K562 (cell line): ENCODE measurements around the gene ZSWIM3. TPM values are rescaled to one million over a fixed set of nuclear protein-coding genes. Genes with fewer than 3 reads are reported as not detected.

ENCODE experiments used
- ATAC-seq: fragments of 200-7000 bp; cut with Tn5 transposase; 3 replicates; pipeline ENCODE4 v1.9.1; 2020; ENCODE audit warnings: moderate library complexity
- BruUV-seq: library from RNA; stranded (reverse); fragments of 400-500 nt; replicated peaks from 2 replicates; lab custom pipeline; 2021; lab: Mats Ljungman, UMichigan
- CTCF ChIA-PET: fragments of 300-600 bp; formaldehyde crosslinking; extraction: SDS; loops from one replicate; lab custom pipeline; 2021; ENCODE audit warnings: low intra/inter-chr PET ratio; lab: Yijun Ruan, JAX
- POLR2A ChIA-PET: fragments of 300-600, 350-650 bp; sonication (Branson Sonifier 250); formaldehyde crosslinking; extraction: SDS; loops from one replicate; lab custom pipeline; 2021; ENCODE audit warnings: antibody characterized with exemption, inconsistent platforms; lab: Yijun Ruan, JAX
- DNase-seq, 4 experiments: peaks; one replicate each; pipeline versions ENCODE4 v3.0.0 to v3.0.0-alpha.2; 2011 to 2018; ENCODE audit warnings: low spot score in 3 of 4, mixed read lengths in 3 of 4; ENCODE audit errors: extremely low read depth in 1 of 4
- FAIRE-seq: peaks from 2 replicates; lab custom pipeline; 2011; peaks lifted over from hg19 to GRCh38; lab: Jason Lieb, UNC
- H2AFZ ChIP-seq: 2 replicates; pipeline ENCODE4 v1.6.0; 2011; ENCODE audit warnings: low read depth, low read length, control low read depth, inconsistent platforms
- H3K27ac ChIP-seq: fragments of 200-600 bp; 3 replicates; pipeline ENCODE4 v1.8.0; 2011; ENCODE audit warnings: low read depth, mild to moderate bottlenecking, control low read depth, inconsistent platforms, low read length, moderate library complexity, mixed read lengths; ENCODE audit errors: extremely low read depth
- H3K27me3 ChIP-seq, 2 experiments: fragments of 300-600 bp in 1 of 2; 2 replicates in 1 of 2; 3 replicates in 1 of 2; pipeline versions ENCODE4 v1.6.0 to v1.8.0; 2011; ENCODE audit warnings: inconsistent platforms in 2 of 2, low read length in 2 of 2, mild to moderate bottlenecking in 1 of 2, mixed read lengths in 1 of 2, moderate library complexity in 1 of 2; ENCODE audit not compliant: control insufficient read depth in 2 of 2, insufficient read depth in 2 of 2
- H3K36me3 ChIP-seq: fragments of 300-600 bp; 3 replicates; pipeline ENCODE4 v1.8.0; 2011; ENCODE audit warnings: mild to moderate bottlenecking, low read length, inconsistent platforms; ENCODE audit not compliant: control insufficient read depth, insufficient read depth
- H3K4me1 ChIP-seq, 2 experiments: fragments of 200-600 bp in 1 of 2; replicated peaks in 1 of 2; 2 replicates in 1 of 2; 3 replicates in 1 of 2; pipeline versions ENCODE4 v1.5.1 to v1.8.0; 2011; ENCODE audit warnings: inconsistent platforms in 2 of 2, low read length in 2 of 2, mild to moderate bottlenecking in 1 of 2, mixed read lengths in 1 of 2, moderate library complexity in 1 of 2; ENCODE audit not compliant: control insufficient read depth in 2 of 2, insufficient read depth in 2 of 2
- H3K4me2 ChIP-seq: 2 replicates; pipeline ENCODE4 v1.6.1; 2011; ENCODE audit warnings: low read length, control low read depth, inconsistent platforms, mixed read lengths; ENCODE audit not compliant: insufficient read depth
- H3K4me3 ChIP-seq: fragments of 200-600 bp; sonication (generic), shearing (Covaris generic); 2 replicates; pipeline ENCODE4 v1.5.1; 2016; ENCODE audit warnings: control low read depth, inconsistent platforms
- H3K79me2 ChIP-seq: fragments of 200-600 bp; 3 replicates; pipeline ENCODE4 v1.8.0; 2011; ENCODE audit warnings: low read length, inconsistent platforms; ENCODE audit not compliant: control insufficient read depth, insufficient read depth
- H3K9ac ChIP-seq, 2 experiments: 2 replicates each; pipeline versions ENCODE4 v1.6.0 to v1.6.1; 2011; ENCODE audit warnings: low read depth in 2 of 2, low read length in 2 of 2, control low read depth in 1 of 2, inconsistent platforms in 1 of 2, mild to moderate bottlenecking in 1 of 2, mixed read lengths in 1 of 2; ENCODE audit not compliant: insufficient read depth in 1 of 2
- H3K9me1 ChIP-seq: one replicate; pipeline ENCODE4 v1.6.0; 2011; ENCODE audit warnings: inconsistent platforms, mild to moderate bottlenecking, low read length, moderate library complexity; ENCODE audit not compliant: control insufficient read depth, insufficient read depth
- H3K9me3 ChIP-seq: replicated peaks from 2 replicates; pipeline ENCODE4 v1.5.1; 2011; ENCODE audit warnings: low read depth, low read length, inconsistent platforms; ENCODE audit not compliant: control insufficient read depth, insufficient read depth
- H4K20me1 ChIP-seq: replicated peaks from 2 replicates; pipeline ENCODE4 v1.6.1; 2011; ENCODE audit warnings: low read length, inconsistent platforms, mixed read lengths; ENCODE audit not compliant: control insufficient read depth, insufficient read depth
- GABPB2 ChIP-seq: fragments of 250-450 bp; sonication (Bioruptor Pico); conservative IDR thresholded peaks from 2 replicates; pipeline ENCODE4 v1.5.1; 2021; ENCODE audit warnings: mild to moderate bottlenecking
- MYNN ChIP-seq, 2 experiments: sonication (generic); formaldehyde crosslinking in 1 of 2; IDR thresholded peaks; 2 replicates each; pipeline versions ENCODE4 v1.5.0 to v1.6.1; 2016 to 2020; ENCODE audit warnings: antibody characterized with exemption in 1 of 2, missing genetic modification reagents in 1 of 2
- ZNF695 ChIP-seq: fragments of 450-650 bp; formaldehyde crosslinking; IDR thresholded peaks from 2 replicates; pipeline ENCODE4 v1.4.0; 2020; ENCODE audit warnings: mild to moderate bottlenecking, moderate library complexity
- WGBS: fragments of 100-300 bp; shearing (Covaris generic); methylation state at CpG from one replicate; pipeline ENCODE4 v1.1.6; 2016; ENCODE audit warnings: low coverage, mixed read lengths; ENCODE audit not compliant: insufficient coverage; ENCODE audit errors: missing lambda C conversion rate; 5-methylcytosine and 5-hydroxymethylcytosine counted together
- in situ Hi-C: fragments of 300-500 bp; cut with MboI; formaldehyde crosslinking; loops from 4 replicates; pipeline ENCODE4 v1.15.0; 2018; ENCODE audit warnings: inconsistent platforms, mixed read lengths
- intact Hi-C: fragments of 100-400 bp; cut with micrococcal nuclease; formaldehyde crosslinking; loops from 2 replicates; pipeline ENCODE4 v1.14.2; 2022
- polyA plus RNA-seq, 8 experiments: library from polyadenylated mRNA; depleted of rRNA in 4 of 8; stranded (reverse) in 5 of 8; unstranded in 3 of 8; fragments of >200 nt; fragmentation: Nextera tagmentation in 2 of 8; fragmentation: Illumina TruSeq in 1 of 8; extraction: Ambion mirVana in 2 of 8; extraction: Trizol in 1 of 8; gene quantifications; 2 replicates each; pipeline versions ENCODE4 v1.2.1 to v1.2.3, GENCODE V29; 2011 to 2014; ENCODE audit warnings: inconsistent platforms in 1 of 8, missing spikeins in 1 of 8
- total RNA-seq, 7 experiments: library from RNA; depleted of rRNA in 6 of 7; stranded (reverse); fragments of >200 nt in 6 of 7; fragmentation: Illumina TruSeq in 2 of 7; extraction: Trizol in 2 of 7; gene quantifications; 2 replicates each; pipeline versions ENCODE4 v1.2.1 to v1.2.3, GENCODE V29; 2011 to 2021; ENCODE audit warnings: low replicate concordance in 1 of 7
- TF ChIP-seq, protein P1 (sequence below): sonication (generic); formaldehyde crosslinking; IDR thresholded peaks from 2 replicates; pipeline ENCODE4 v1.5.0; 2020; ENCODE audit warnings: missing genetic modification reagents
- TF ChIP-seq, protein P2 (sequence below): fragments of 450-650 bp; formaldehyde crosslinking; IDR thresholded peaks from 2 replicates; pipeline ENCODE4 v1.4.0; 2020; ENCODE audit warnings: mild to moderate bottlenecking, mixed read lengths

Gene ZSWIM3
- total and polyA plus RNA-seq, 9 of the 15 experiments (the other 6 are each of a cell fraction or from before 2014, with no cell fraction given), result 1.7 to 4.3 (median 2.9) TPM

DNA sequence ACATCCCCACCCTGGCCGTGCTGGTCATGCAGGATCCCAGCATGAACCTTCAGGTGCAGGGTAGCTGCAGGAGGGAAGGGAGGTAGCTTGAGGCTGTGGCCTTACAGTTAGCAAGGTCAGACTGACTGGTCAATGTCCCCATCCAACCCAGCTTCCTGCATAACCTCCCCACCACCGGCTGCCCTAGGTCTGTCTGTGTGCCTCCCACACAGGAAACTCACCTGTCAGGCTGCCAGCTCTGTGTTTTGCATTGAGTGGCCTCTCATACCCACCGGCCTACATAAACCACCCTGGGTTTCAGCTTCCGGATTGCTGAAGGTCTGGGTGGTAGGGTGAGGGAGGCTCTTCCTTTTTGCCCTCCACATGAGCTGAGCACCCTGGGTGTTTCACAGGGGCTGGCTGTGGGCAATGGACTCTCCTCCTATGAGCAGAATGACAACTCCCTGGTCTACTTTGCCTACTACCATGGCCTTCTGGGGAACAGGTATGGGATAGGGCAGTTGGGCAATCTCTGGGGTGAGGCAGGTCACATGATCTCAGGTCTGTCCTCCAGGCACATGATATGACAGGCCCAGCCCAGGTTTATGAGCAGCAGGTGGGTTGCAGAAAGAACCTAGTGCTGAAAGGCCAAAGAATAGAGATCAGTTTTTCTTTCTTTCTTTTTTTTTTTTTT, 35.5 kb downstream of the ZSWIM3 start:
- H3K4me3 ChIP-seq, result no peak overlapping the region
- ATAC-seq (no peak), DNase-seq (no peak), FAIRE-seq (no peak)
- no peaks in the 10 kb centered on the region for H3K27me3 ChIP-seq
- 72% methylated on average over 4 of the region's 4 CpGs for WGBS
- ChIA-PET CTCF (interaction anchor here (0.6 to 2.7 kb wide), 2 partner anchors 70 to 94 kb away, joined by 3 to 9 read pairs; no protein-coding TSS in a partner anchor), POLR2A (interaction anchor here (0.6 to 3.3 kb wide), 9 partner anchors 8 to 77 kb away, joined by 3 to 13 read pairs (median 6); partner anchors contain the start of genes PCIF1 and ZSWIM1)
- H3K9me3 ChIP-seq, result no peaks in the 10 kb centered on the region
- in situ Hi-C loops, result no loop called here
- peaks cover 7% of the 10 kb centered on the region; the same call in 1 of the 3 replicates for H3K79me2 ChIP-seq
- no peak for TF ChIP-seq GABPB2 (CRISPR knock-in tag)
- TF ChIP-seq MYNN (IDR thresholded peaks at IDR 0.05), result no peak
- TF ChIP-seq MYNN (CRISPR knock-in tag; IDR thresholded peaks at IDR 0.05), result no peak
- TF ChIP-seq, protein P1, sequence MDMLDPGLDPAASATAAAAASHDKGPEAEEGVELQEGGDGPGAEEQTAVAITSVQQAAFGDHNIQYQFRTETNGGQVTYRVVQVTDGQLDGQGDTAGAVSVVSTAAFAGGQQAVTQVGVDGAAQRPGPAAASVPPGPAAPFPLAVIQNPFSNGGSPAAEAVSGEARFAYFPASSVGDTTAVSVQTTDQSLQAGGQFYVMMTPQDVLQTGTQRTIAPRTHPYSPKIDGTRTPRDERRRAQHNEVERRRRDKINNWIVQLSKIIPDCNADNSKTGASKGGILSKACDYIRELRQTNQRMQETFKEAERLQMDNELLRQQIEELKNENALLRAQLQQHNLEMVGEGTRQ (CRISPR knock-in tag), result 0 out of 2 replicates have a peak, but pooled peaks have one; percentile 17
- TF ChIP-seq, protein P2, sequence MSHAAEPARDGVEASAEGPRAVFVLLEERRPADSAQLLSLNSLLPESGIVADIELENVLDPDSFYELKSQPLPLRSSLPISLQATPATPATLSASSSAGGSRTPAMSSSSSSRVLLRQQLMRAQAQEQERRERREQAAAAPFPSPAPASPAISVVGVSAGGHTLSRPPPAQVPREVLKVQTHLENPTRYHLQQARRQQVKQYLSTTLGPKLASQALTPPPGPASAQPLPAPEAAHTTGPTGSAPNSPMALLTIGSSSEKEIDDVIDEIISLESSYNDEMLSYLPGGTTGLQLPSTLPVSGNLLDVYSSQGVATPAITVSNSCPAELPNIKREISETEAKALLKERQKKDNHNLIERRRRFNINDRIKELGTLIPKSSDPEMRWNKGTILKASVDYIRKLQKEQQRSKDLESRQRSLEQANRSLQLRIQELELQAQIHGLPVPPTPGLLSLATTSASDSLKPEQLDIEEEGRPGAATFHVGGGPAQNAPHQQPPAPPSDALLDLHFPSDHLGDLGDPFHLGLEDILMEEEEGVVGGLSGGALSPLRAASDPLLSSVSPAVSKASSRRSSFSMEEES (CRISPR knock-in tag), result peak; percentile 69
- TF ChIP-seq ZNF695 (CRISPR knock-in tag), result no peak
- no peak overlapping the region for H2AFZ ChIP-seq
- no peak overlapping the region for H3K4me2 ChIP-seq
- peak overlapping the region in 1 of 2 experiments; percentile 14; a peak in 1 of 4 replicates for H3K9ac ChIP-seq
- peaks cover 7 to 30% of the 10 kb centered on the region in 2 experiments for H3K4me1 ChIP-seq
- BruUV-seq, result no TSS peak
- H3K27ac ChIP-seq, result no peak overlapping the region
- peaks cover 43% of the 10 kb centered on the region; the same call in 2 of the 3 replicates for H3K36me3 ChIP-seq
- intact Hi-C loops, result loop anchor here (5.0 kb wide), 1 partner anchor 69 kb away; no protein-coding TSS in a partner anchor
- H4K20me1 ChIP-seq, result no peaks in the 10 kb centered on the region
- H3K9me1 ChIP-seq, result no peaks in the 10 kb centered on the region
